ENCODE measurements around the gene COX7A1.
A peak's percentile ranks its signal among the peaks of the same experiment; 100 is the strongest.

COX7A1 gene

DNA sequence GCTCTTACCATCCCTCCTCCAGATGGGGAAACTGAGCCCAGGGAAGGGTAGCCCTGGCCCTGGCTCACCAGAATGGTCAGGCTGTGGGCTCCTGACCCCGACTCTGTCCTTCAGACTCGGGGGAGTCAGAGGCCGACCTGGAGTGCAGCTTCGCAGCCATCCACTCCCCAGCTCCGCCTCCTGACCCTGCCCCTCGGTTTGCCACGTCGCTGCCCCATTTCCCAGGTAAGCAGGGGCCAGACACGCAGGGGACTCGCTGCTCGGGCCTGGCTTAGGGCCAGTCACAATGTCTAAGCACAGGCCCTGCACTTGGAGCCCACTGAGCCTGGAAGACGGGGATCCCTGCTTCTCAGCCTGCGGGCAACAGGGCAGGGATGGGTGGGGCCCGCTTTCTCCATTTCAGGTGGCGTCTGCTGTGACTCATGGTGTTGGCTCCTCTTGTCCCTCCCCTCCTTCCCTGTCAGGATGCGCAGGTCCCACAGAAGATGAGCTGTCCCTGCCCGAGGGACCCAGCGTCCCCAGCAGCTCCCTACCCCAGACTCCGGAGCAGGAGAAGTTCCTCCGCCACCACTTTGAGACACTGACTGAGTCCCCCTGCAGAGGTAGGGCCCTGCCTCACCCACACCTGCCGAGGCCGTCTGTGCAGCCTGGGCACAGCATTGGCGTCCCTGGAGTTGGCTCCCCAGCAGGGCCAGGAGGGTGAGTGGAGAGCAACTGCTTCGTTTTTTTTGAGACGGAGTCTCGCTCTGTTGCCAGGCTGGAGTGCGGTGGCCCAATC, 50.5 kb downstream of the COX7A1 start:
- TF ChIP-seq, protein P1, sequence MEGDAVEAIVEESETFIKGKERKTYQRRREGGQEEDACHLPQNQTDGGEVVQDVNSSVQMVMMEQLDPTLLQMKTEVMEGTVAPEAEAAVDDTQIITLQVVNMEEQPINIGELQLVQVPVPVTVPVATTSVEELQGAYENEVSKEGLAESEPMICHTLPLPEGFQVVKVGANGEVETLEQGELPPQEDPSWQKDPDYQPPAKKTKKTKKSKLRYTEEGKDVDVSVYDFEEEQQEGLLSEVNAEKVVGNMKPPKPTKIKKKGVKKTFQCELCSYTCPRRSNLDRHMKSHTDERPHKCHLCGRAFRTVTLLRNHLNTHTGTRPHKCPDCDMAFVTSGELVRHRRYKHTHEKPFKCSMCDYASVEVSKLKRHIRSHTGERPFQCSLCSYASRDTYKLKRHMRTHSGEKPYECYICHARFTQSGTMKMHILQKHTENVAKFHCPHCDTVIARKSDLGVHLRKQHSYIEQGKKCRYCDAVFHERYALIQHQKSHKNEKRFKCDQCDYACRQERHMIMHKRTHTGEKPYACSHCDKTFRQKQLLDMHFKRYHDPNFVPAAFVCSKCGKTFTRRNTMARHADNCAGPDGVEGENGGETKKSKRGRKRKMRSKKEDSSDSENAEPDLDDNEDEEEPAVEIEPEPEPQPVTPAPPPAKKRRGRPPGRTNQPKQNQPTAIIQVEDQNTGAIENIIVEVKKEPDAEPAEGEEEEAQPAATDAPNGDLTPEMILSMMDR (IDR thresholded peaks at IDR 0.05; ENCODE audit: insufficient read depth, low read depth, low read length, missing control alignments) = no peak
- H3K4me3 ChIP-seq (ENCODE audit: low read length) = no peak overlapping the region
- DNase-seq (ENCODE audit: low read depth) = peak; percentile 43
